HepG2 (cell line): ENCODE results near the gene TJP2. TPM values are rescaled to one million over a fixed set of nuclear protein-coding genes. Genes with fewer than 3 reads are reported as not detected.

Experiments used
- CEBPZ ChIP-seq: IDR thresholded peaks from 2 replicates; pipeline ENCODE4 v1.6.1; 2012; ENCODE audit warnings: low read length, improper control_type of control experiment
- CENPX ChIP-seq: sonication (generic); formaldehyde crosslinking; IDR thresholded peaks from 2 replicates; pipeline ENCODE4 v1.9.0; 2021; ENCODE audit warnings: mild to moderate bottlenecking, missing genetic modification reagents, moderate library complexity
- HNF1B ChIP-seq: sonication (generic); formaldehyde crosslinking; IDR thresholded peaks from 2 replicates; pipeline ENCODE4 v1.5.1; 2020; ENCODE audit warnings: mild to moderate bottlenecking, moderate library complexity, missing genetic modification reagents
- KIAA2018 ChIP-seq: sonication (generic); formaldehyde crosslinking; IDR thresholded peaks from 2 replicates; pipeline ENCODE4 v1.5.0; 2020; ENCODE audit warnings: mild to moderate bottlenecking, missing genetic modification reagents, borderline replicate concordance
- MLLT10 ChIP-seq: sonication (generic); formaldehyde crosslinking; IDR thresholded peaks from 2 replicates; pipeline ENCODE4 v1.4.0; 2020; ENCODE audit warnings: missing genetic modification reagents
- MYNN ChIP-seq: sonication (generic); formaldehyde crosslinking; IDR thresholded peaks from 2 replicates; pipeline ENCODE4 v1.4.0; 2020; ENCODE audit warnings: mild to moderate bottlenecking, low read depth, missing genetic modification reagents
- NFYC ChIP-seq: IDR thresholded peaks from 2 replicates; pipeline ENCODE4 v1.6.1; 2016; ENCODE audit warnings: missing genetic modification reagents, missing compliant biosample characterization
- ZNF75D ChIP-seq: sonication (generic); formaldehyde crosslinking; IDR thresholded peaks from 2 replicates; pipeline ENCODE4 v1.8.1; 2023; ENCODE audit warnings: missing genetic modification reagents, mild to moderate bottlenecking, borderline replicate concordance
- ZNF770 ChIP-seq: sonication (generic); formaldehyde crosslinking; IDR thresholded peaks from 2 replicates; pipeline ENCODE4 v1.5.0; 2020; ENCODE audit warnings: mild to moderate bottlenecking, missing genetic modification reagents
- polyA plus RNA-seq, 8 experiments: library from polyadenylated mRNA; depleted of rRNA in 3 of 8; stranded (reverse) in 7 of 8; unstranded in 1 of 8; fragments of >200 nt; fragmentation: Illumina TruSeq in 4 of 8; extraction: Trizol in 4 of 8; gene quantifications; 2 replicates each; pipeline versions ENCODE4 v1.2.1 to v1.2.3, GENCODE V29; 2011 to 2016; ENCODE audit warnings: low read depth in 4 of 8, missing spikeins in 1 of 8, mixed read lengths in 1 of 8; ENCODE audit not compliant: insufficient read depth in 1 of 8
- total RNA-seq, 5 experiments: library from RNA; depleted of rRNA; stranded (reverse); fragments of >200 nt; fragmentation: Illumina TruSeq; extraction: Trizol; gene quantifications; 2 replicates each; pipeline ENCODE4 v1.2.3, GENCODE V29; 2016; ENCODE audit warnings: low read depth in 1 of 5
- TF ChIP-seq, protein P1 (sequence below): sonication (generic); formaldehyde crosslinking; IDR thresholded peaks from 2 replicates; pipeline ENCODE4 v1.5.0; 2020; ENCODE audit warnings: missing genetic modification reagents, mild to moderate bottlenecking, borderline replicate concordance

The TJP2 gene
- total and polyA plus RNA-seq, 2 of the 13 experiments (the other 11 are each of a cell fraction or from before 2014, with no cell fraction given), result 109 to 110 TPM

DNA sequence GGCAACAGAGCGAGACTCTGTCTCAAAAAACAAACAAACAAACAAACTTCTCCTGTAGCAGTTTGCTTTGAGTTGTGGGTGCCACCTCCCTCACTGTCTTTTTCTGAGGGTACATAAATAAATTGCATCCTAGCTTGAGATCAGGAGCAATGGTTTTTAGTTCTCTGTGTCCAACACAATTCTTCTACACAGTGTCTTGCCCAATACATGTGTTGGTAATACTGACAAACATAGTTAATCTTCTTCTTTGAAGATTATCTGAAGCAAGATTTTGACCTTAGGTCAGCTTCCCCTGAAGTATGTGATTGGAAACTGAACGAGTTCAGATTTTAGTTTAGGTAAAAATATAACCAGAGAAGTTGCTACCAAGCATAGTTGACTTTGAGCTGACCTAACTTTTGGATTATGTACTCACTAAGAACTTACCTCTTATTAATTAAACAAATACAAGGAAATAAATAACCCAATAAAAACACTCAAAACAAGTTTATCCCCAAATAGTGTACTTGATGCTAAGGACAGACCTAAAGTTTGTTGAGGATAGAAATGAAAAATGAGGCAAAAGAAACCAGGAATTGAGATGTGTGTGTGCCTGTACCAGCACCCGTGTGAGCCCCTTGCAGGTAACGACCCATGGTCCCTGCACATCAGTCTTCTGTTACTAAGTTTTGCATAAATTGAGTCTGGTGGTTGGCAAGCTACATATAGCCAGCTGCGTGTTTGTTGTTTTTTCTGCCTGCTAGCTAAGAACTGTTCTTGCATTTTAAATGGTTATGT is 16.2 kb downstream of the TJP2 start (continued):
- TF ChIP-seq, protein P1, sequence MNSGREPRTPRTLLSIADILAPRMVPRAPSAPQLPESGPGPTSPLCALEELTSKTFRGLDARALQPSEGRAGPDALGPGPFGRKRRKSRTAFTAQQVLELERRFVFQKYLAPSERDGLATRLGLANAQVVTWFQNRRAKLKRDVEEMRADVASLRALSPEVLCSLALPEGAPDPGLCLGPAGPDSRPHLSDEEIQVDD, result no peak
- no peak for TF ChIP-seq ZNF75D (CRISPR knock-in tag)
- no peak for TF ChIP-seq KIAA2018 (CRISPR knock-in tag)
- TF ChIP-seq CEBPZ, result no peak
- TF ChIP-seq CENPX (CRISPR knock-in tag), result no peak
- no peak for TF ChIP-seq HNF1B (CRISPR knock-in tag)
- no peak for TF ChIP-seq ZNF770 (CRISPR knock-in tag)
- no peak for TF ChIP-seq MLLT10 (CRISPR knock-in tag)
- no peak for TF ChIP-seq NFYC (CRISPR knock-in tag)
- no peak for TF ChIP-seq MYNN (CRISPR knock-in tag)
